Posterior cingulate gyrus (tissue), 11 donors: ENCODE results near the gene PCDHGB2.

Experiments
- DNase-seq, 10 donors: peaks; one replicate each; pipeline versions ENCODE4 v3.0.0 to v3.0.0-alpha.2; 2020 to 2021; ENCODE audit warnings: mixed read lengths in 3 of 10
- intact Hi-C: fragments of 100-400 bp; cut with DNase I; formaldehyde crosslinking; loops from one replicate; pipeline ENCODE4 v1.15.1; 2023

PCDHGB2 gene

DNA sequence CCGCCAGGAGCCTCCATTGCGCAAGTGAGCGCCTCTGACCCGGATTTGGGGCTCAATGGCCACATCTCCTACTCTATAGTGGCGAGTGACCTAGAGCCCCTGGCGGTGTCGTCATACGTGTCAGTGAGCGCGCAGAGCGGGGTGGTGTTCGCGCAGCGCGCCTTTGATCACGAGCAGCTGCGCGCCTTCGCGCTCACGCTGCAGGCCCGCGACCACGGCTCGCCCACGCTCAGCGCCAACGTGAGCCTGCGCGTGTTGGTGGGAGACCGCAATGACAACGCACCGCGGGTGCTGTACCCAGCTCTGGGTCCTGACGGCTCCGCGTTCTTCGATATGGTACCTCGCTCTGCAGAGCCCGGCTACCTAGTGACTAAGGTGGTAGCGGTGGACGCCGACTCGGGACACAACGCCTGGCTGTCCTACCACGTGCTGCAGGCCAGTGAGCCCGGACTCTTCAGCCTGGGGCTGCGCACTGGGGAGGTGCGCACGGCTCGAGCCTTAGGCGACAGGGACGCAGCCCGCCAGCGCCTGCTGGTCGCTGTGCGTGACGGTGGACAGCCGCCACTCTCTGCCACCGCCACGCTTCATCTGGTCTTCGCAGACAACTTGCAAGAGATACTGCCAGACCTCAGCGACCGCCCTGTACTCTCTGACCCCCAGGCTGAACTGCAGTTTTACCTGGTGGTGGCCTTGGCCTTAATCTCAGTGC is 50.0 kb downstream of the PCDHGB2 start:
- DNase-seq: peak in 2 of 10 donors; percentile 43 to 73
- intact Hi-C loops: no loop called here

DNA sequence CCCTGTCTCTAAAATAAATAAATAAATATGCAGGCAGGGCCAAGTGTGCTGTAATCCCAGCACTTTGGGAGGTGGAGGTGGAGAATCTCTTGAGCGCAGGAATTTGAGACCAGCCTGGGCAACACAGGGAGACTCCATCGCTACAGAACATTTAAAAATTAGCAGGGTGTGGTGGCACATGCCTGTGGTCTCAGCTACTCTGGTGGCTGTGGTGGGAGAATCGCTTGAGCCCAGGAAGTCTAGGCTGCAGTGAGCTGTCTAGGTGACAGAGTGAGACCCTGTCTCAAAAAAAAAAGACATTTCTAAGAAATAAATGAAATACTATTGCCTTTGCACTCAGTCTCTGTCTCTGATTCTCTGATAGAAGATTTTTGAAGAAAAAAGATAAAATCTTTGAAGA is 51.8 kb downstream of the PCDHGB2 start:
- intact Hi-C loops: no loop called here
- DNase-seq: no peak
